Islet precursor cell (in vitro differentiated cells): Measurements from ENCODE around the gene FAM78B.
A peak's percentile ranks its signal among the peaks of the same experiment; 100 is the strongest.

Source experiments
- DNase-seq: peaks from one replicate; pipeline ENCODE4 v3.0.0-alpha.2; 2018

Gene FAM78B

DNA sequence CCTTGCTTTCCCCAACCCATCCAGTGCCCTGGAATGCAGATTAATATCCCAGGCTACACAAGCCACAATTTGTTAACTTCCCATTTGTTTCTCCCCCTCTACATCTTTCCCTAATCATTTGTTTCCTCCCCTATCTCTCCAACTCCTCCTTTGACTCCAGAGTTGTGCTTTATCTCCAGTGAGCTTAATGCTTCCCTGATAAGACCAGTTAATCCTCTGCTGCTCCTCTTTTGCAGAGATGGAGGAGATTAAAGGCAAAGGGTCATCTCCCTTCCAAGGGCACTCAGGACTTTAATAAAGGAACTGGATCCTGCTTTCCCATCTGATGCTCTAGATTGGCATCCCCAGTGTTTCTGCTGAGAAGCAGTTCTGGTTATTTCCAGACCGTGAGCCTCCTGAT, 7.1 kb downstream of the FAM78B start:
- DNase-seq, result no peak

DNA sequence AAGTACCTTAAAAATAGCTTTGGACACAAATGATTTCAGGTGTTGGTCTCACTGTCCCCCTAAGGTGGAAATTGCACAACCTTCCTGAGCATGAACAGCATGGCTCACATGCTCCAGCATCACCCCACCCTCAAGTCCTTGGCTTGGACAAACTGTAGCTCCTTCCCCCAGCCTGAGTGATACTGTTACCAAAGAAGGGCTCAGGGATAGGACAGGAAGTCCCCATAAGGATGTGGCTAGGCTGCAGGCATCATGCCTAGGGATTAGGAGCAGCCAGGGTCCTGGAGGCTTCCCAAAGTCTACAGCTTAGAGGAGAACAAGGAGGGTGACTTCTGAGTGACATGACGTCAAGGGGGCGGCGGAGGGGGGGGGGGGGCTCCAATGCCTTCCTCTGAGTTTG, 10.1 kb downstream of the FAM78B start:
- DNase-seq, result no peak

DNA sequence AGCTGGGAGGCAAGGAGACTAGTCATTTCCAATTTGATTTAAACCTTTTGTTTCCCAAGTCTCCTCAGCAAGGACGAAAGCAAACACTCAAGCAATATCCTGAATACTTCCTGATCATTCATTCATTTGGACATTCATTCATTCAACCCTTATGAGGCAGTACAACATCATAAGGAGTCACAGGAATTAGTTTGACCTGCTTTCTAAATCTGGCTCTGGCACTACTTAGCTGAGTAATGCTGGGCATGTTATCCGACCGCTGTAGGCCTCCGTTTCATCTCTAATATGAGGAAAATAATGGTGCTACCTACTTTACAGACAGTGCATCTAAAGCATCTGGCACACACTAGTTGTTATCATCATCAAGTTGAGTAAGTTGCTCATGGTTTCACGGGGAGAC, 11.7 kb downstream of the FAM78B start:
- DNase-seq, result no peak

DNA sequence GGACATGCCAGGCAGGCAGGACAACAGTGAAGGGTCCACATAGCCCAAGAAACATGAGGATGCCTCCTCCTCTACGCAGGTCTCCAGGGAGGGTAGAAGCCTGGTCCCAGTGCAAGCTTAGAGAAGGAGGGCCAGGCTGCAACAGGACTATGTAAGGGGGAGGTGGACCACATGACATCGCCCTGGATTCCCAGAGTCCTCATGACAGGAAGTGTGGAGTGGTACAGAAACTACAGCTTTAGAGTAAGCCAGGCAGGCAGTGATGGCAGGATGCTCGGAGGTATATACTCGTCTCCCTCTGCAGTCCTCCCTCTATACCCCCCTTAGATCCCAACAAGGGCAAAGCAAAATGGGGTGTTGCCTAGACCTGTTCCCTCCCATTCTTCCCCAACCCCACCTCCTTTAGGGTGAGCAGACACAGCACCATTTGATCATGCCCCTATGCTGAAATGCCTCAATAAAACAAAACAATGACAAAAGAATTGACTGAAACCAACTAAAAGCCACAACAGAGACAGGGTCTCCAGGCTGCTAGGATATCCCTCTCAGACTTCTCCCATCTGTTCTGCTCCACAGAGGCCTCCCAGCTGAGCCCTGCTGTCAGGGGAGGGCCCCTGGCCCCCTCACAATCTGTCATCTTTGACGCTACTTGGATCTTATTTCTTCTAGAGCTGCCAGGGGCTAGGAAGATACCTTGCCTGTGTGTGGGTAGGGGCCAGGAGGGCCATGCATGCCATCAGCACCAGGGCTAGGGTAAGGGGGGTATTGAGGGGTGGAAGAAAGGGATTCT, 13.1 kb downstream of the FAM78B start:
- DNase-seq, result no peak

DNA sequence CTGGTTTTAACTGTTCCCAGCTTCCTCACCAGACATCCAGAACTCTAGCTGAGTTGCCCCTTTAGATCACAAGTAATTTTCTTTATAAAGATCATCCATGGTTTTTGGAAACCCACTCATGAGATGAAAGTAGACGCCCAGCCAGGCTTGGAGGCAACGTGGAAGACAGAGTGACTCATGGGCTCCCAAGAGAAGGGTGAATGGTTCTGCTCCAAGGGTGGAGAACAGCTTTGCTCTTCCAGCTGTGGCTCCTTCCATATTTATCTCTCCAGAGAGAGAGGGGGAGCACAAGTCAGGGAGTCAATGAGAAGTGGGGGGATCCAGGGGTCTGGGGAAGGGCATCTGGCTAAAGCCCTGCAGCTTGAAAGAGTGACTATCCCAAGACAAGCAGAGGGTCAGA, 13.8 kb downstream of the FAM78B start:
- no peak for DNase-seq

DNA sequence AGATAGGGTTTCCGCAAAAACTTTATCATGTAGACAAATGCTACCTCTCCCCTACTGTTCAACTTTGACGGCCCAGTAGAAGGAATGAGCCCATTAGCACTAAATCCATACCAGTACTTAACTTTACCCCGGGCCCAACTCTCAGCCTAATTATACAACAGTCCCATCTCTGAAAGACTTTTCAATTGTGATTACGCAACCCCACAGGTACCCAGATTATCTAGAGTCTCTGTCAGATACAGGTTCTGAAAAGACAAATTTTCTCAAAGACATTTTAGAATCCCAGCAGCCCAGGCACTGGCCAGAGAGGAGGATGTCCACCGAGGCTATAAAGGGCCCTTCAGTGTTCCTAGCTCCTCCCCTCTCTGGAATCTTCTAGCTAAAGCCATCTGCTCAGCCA, 15.0 kb downstream of the FAM78B start:
- DNase-seq, result no peak

DNA sequence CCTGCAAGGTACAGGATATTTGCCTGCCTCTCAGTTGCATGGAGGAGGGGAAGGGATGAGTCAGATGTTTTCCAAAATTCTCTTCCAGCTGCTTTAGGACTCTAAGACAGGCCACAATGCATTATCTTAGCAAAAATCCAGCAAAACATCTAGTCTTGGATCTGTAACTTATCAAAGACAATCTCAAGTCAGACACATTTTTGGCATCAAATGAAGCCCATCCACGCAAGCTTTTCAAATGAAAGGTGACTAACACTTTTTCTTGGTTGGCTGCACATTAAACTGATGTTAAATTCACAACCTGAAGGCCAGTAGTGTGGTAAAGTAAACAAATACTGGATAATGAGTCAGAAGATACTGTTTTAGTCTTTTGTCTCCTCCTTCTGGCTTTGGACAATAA, 21.3 kb downstream of the FAM78B start:
- no peak for DNase-seq

DNA sequence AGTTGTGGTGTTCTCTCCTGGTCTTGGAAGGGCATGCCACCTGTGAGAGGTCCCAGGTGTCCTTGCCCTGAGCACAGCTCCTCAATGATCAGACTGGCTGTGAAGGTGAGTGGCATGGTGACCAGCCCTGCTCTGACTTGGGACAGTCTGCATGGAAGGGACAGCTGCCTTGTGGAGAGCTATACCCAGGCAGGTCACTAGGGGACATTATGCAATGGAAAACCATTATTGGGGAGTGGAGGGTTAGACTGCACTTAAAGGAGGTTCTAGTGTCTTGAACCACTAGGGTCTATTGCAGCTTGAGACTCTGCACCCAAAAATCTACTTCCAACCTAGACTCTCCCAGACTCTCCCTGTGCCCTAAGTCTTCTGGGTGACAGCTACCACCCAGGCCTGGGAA, 24.8 kb downstream of the FAM78B start:
- DNase-seq, result no peak

DNA sequence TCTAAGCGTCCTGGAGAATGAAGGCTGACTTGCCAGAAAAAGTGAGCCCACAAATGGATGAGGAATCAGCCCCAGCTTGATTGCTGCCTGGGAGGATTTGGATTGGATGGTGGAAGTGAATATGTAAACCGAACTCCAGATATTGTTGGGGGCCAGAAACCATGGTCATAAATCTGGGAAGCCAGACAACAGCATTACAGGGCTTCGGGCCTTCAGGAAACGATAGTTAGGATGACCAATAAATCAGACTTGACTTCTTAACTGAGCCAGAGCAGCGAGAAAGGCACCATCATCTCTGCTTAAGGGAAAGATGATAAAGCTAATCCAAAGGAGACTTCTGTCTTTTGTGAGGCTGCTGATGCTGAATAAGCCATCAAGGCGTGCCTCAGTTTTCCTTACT, 26.6 kb downstream of the FAM78B start:
- no peak for DNase-seq

DNA sequence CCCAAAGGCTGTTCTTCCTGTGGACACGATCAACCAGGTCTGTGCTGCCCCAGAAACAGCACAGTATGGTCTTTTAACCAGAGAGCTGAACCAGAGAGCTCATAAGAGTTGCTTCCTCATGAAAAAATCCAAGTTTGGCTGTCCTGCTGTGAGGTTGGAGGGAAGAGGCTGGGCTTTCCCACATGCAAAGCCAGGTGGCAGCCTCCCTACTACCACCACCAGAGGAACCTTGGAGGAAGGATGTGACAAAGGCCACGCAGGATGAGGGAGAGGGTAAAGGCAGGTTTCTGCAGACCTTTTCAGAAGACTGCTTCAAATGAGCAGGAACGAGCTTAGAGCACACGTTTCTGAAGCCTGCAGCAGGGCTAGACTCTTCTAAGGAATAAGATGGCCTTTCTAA, 27.1 kb downstream of the FAM78B start:
- no peak for DNase-seq

DNA sequence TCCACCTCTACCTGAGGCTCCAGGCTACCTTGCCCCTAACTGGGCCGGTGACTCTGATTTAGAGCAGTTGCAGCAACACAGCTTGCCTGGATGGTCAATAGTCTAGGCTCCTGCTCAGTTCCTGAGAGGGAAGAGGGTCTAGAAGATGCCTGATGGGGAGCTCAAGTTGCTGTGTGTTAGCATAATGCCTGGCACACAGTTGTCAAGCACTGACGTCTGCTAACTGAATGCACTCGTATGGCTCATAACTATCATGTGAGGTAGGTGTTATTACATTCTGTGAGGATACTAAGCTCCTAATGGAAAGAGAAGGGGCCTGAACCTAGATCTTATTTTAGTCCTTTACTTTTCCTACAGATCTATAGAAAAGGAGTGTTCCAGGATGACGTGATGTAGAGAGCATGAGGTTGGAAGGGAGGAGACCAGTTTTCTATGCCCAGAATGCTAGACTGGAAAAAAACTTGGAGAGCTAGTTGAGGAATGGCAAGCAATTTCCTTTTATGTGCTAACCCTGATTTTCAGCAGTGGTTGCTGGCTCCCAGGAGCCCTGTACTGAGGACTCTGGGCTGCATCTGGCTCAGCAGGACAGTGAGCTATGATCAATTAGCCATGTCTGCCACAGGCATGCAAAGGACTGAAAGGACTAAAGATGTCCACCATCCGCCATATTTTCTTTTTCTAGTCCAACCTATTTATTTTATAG, 30.0 kb downstream of the FAM78B start:
- no peak for DNase-seq

DNA sequence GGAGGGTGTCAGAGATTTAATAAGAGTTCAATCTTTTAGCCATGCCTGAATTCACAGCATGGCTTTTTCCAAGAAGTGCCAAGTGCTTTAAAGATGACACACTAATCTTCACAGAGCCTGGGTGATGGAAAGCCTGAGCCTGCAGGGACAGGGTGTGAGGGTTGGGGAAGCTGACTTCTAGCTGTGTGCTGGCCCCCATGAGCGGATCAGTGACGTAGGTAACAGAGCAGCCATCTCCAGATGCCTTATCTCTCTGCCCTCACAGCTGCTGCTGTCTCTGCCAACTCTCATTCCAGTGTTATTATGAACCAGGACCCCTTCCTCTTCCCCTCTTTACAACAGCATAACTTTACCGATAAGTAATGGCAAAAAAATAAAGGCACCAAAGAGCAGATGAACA, 30.6 kb downstream of the FAM78B start:
- DNase-seq, result no peak

DNA sequence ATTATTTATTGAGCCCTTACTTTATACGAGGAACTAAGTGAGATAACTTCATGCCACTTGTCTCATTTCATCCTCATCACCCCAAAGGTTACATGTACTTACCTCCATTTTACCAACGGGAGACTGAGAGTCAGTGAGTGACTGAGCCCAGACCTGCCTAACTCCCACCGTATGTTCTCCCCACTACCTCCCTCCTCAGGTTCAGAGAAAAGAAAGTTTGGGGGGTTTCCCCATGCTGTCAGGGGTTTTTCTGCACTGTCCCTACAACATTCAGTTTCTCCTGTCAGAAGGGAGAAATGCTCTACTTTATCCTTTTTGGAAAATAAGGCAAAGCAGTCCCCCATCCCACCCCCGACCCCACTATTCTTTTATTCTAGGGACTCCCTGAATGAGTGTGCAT, 32.9 kb downstream of the FAM78B start:
- DNase-seq, result no peak

DNA sequence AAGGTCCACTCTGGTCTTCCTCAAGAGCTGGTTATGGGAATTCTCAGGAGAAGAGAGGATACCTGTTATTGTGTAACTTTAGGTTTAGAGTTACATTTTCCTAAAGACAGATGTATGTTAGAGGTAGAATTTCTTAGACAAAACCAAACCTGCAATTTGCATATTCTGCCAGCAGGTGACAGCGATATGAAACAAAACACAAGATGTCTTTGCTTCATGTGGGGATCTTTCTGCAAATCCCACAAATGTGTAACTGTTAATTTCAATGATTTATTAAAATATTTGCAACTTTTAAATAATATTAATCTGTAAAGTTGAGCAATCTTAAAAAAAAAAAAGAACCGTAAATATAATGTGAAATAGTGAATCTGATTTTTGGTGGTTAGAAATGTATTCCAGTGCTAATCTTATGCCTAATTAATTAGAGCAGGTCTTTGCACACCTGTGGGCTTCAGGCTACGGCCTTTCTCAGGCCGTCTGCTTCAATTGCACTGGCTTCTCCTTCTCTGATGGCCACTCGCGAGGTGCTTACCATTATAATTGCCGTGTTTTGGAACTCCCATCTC, 33.4 kb downstream of the FAM78B start:
- DNase-seq, result no peak

DNA sequence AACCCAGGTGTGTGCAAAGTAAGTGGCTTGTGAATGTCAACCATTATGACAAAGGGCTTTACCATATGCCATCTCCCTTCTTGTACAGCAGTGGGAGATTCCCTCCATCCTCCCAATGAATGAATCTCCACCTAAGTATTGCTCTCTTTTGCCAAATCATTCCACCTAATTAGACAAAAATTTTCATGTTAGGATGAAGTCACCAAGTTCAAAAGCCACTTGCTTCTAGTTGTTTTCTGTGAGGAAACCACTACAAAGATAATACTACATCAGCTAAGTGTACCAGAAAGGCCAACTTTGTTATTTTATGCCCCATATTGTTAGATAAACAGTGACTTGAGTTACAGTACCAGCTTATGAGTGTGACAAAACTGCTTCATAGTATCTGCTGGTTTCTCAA, 34.3 kb downstream of the FAM78B start:
- DNase-seq, result no peak

DNA sequence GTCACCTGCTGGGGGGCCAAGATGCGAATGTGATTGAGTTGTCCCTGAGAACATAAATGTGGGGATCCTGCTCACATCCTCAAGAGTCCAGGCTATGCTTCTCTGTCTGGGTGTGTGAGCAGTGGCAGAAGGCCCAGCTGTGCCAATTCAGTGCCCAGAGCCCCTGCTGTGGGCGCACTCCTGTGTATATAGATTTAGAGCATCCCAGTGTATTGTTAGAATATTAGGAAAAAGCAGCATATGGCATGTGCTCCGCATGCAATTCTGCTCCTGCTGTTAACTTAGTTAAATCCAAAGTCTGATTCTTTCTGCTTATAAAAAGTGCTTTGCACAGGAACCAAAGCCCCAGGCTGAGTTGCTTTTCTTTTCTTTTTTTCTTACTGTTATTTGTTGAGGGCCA, 37.8 kb downstream of the FAM78B start:
- DNase-seq, result no peak

DNA sequence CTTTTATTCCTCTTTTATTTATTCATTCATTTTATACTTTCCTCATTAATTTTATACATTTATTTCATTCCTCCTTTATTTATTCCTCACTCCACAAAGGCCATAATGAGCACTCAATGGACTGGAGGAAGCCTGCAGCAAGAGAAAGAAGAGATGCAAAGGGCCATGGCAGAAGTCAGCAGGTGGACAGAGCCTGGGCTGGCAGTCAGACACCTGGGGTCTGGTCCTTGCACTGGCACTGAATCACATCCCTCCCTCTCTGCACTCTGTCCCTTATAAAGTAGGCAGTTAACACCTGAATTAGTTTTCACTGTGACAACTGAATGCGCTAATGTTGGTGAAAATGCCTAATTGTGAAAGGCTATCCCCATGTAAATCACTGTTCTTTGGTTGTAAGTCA, 38.6 kb downstream of the FAM78B start:
- DNase-seq, result no peak

DNA sequence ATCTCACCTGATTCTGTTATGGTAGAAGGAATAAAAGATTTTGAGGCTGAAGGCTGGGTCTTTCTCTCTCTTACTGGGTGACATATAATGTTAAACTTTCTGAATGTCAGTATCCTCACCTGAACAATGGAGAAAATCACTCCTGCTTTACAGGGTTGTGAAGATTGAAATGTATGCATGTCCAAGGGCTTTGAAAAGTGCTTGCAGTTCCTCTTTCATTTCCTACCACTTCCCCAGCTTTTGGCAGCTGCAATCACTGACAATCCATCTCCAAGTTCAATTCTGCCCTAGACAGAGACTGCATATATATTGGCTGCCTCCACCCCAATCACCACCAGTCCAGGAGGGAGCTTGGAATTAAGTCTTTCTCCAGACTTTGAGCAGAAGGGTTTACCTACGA, 39.8 kb downstream of the FAM78B start:
- DNase-seq, result no peak

DNA sequence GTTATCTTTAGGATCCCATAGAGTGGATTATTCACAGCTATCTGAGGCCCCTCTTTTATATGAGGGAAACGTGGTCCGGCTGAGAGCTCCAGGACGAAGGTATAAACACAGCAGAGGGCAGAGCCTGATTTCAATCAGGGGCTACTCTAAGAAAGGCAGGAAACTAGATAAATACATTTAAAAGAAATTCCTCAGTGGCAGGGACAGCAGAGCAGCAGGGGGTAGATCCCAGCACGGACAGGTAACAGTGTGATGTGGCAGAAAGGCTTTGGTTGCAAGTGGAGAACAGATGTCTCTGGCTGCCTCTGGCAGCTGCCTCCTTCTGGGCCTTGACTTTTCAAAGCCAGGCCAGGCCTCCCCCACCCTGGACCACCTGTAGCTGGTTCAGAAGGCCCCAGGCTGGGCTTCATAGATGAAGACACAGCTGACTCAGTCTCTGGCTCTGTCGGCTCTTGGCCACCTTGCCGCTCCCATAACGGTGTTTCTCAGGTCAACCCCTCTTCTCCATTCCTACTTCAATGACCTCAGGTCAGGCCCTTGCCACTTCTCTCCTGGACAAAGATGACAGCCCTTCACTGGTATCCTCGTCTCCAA, 43.8 kb downstream of the FAM78B start:
- DNase-seq, result no peak

DNA sequence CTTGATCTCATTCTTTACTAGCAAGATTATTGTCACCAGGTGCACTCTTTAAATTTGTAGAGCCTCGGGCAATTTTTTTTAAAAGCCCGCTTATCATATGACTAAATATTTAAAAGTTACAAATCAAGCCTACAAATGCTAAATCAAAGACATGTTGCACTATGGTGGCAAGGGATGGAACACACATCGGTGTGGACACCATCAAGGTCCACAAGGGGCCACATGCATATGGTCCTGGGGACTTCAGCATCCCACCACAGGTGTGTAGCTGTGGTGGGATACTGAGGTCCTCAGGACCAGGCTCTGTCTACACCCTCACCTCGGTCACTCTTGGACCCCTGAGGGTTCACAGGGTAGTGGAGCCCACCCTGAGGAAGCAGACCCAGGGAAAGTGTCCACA, 45.8 kb downstream of the FAM78B start:
- peak; percentile 32 for DNase-seq

DNA sequence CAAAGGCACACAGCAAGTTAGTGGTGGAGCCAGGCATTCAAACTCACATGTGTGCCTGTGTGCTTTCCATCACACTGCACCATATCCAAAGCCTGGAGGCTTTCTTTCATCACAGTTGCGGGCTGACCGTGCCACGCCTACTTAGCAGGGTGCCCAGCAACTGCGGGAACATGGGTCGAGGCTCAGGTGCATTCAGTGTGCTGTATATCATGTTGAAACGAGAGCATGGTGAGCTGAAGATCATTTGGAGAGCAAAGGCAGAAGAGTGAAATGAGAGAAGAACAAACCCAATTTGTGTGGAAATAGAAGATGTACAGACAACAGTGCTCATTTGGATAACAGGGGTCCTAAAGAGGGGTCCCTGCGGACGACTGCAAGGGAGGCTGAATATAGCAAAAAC, 46.5 kb downstream of the FAM78B start:
- peak; percentile 26 for DNase-seq

DNA sequence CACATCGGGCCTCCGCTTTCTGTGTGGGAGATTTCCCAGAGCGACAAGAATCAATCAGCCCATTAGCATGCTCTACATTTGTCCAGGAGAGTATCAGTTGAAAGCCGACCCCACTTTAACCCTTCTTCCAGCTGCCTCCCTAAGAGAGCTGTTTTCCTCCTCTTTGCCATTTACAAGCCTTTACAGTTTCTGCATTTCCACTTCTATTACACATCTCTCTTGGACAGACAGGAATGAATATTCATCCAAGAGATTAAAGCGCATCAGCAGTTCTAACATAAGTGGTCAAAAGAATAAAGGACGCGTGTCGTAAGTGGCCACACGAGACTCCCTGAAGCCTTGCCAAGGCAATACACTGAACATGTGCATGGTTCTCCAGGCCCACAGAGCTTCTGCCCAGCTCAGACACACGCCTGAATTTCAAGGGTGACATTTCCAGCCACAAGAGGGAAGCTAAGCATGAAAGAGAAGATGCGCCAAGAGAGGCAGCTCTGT, 47.3 kb downstream of the FAM78B start:
- peak; percentile 33 for DNase-seq

DNA sequence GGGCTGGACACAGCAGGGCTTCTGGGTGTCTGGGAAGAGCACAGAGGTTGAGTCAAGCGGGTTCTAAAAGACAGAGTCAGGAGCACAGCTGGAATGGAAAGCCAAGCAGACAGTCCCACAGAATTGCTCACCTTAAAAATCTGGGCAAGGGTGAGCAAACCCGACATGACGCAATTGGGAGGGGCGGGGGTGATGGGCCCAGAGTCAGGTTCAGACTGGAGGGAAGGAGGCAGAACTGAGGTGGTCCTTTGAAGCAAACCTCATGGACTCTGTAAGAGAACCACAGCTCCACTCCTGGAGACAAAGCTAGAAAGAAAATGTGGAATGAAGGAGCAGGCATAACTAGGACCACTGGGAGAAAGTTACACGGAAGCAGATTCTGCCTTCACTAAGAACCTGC, 49.0 kb downstream of the FAM78B start:
- DNase-seq, result peak; percentile 32

DNA sequence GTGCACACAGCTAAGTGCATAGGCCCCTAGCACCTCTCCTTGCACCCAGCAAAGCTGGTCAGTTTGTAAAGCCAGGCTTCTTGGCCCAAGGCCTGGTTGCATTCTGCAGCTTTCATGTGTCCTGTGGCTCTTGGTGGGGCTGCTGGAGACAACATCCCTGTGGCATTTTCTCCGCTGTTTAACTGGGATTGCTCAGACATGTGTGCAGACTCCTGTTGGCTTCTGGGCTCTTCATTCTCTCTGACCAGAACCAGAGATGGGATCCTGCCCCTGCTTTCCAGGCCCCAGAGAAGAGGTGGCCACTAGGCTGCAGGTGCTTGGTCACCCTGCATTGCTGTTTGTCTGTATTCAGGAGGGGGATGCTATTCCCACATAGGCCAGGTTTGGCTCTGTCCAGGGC, 50.8 kb downstream of the FAM78B start:
- DNase-seq, result peak; percentile 25
